ENCODE measurements around the gene TMEM270.

TMEM270 gene

DNA sequence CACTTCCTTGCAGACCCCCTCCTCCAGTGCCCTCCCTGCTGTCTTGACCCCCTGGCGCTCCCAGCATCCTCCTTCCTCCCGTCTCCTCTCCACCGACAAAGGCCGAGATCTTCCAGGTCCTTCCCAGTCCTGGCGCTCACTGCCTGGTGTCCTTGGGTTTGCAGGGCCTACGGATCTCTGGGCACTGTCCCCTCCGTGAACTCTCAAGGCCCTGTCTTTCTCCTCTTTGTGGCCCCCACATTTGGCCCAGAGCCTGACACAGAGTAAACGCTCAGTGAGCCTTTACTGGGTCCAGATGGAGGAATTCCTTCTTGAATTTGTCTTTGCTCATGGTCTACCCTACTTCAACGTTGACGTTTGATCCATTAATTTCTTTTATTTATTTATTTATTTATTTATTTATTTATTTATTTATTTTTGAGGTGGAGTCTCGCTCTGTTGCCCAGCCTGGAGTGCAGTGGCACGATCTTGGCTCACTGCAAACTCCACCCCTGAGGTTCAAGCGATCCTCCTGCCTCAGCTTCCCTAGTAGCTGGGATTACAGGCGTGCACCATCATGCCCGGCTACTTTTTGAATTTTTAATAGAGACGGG is 29.7 kb downstream of the TMEM270 start:
- TF ChIP-seq CTCF (conservative IDR thresholded peaks at IDR 0.05; ENCODE audit: low read depth, low read length), result no peak
- H3K4me3 ChIP-seq (ENCODE audit: low read depth, low read length), result no peak overlapping the region
- DNase-seq (ENCODE audit: low read depth), result no peak

GRCh38 chr7:73891178-73891885 is 30.4 kb downstream of the TMEM270 start:
- no peak overlapping the region for H3K4me3 ChIP-seq (ENCODE audit: low read depth, low read length)
- TF ChIP-seq CTCF (conservative IDR thresholded peaks at IDR 0.05; ENCODE audit: low read depth, low read length), result peak; percentile 23

GRCh38 chr7:73892003-73892999 is 31.3 kb downstream of the TMEM270 start:
- DNase-seq (ENCODE audit: low read depth), result peak; percentile 55
- no peak for TF ChIP-seq CTCF (conservative IDR thresholded peaks at IDR 0.05; ENCODE audit: low read depth, low read length)
- H3K4me3 ChIP-seq (ENCODE audit: low read depth, low read length), result no peak overlapping the region

More at GRCh38 chr7:73891178-73891885, 30.4 kb downstream of the TMEM270 start:
- DNase-seq (ENCODE audit: low read depth), result no peak

- H3K4me3 ChIP-seq (ENCODE audit: low read depth, low read length), result no peak overlapping the region
- TF ChIP-seq CTCF (conservative IDR thresholded peaks at IDR 0.05; ENCODE audit: low read depth, low read length), result no peak
- DNase-seq (ENCODE audit: low read depth), result no peak
Measured at GRCh38 chr7:73893342-73894101, 32.6 kb downstream of the TMEM270 start.

- no peak for DNase-seq (ENCODE audit: low read depth)
- no peak overlapping the region for H3K4me3 ChIP-seq (ENCODE audit: low read depth, low read length)
- TF ChIP-seq CTCF (conservative IDR thresholded peaks at IDR 0.05; ENCODE audit: low read depth, low read length), result no peak
Measured at GRCh38 chr7:73894166-73894565, 33.2 kb downstream of the TMEM270 start.

- H3K4me3 ChIP-seq (ENCODE audit: low read depth, low read length), result no peak overlapping the region
- DNase-seq (ENCODE audit: low read depth), result peak; percentile 61
- no peak for TF ChIP-seq CTCF (conservative IDR thresholded peaks at IDR 0.05; ENCODE audit: low read depth, low read length)
Measured at GRCh38 chr7:73894733-73895551, 34.0 kb downstream of the TMEM270 start.

Measured in choroid plexus epithelial cell (primary cell).